BLaER1 (cell line): ENCODE measurements around the gene PWWP2B.

ENCODE experiments used
- H3K27ac ChIP-seq: shearing (Covaris generic); formaldehyde crosslinking; 2 replicates; pipeline ENCODE4 v1.8.1; 2022
- H3K27me3 ChIP-seq: shearing (Covaris generic); formaldehyde crosslinking; 2 replicates; pipeline ENCODE4 v1.8.1; 2022
- H3K36me3 ChIP-seq: shearing (Covaris generic); formaldehyde crosslinking; 2 replicates; pipeline ENCODE4 v1.8.1; 2022
- H3K4me1 ChIP-seq: shearing (Covaris generic); formaldehyde crosslinking; 2 replicates; pipeline ENCODE4 v1.8.1; 2022
- H3K4me2 ChIP-seq: shearing (Covaris generic); formaldehyde crosslinking; 2 replicates; pipeline ENCODE4 v1.8.1; 2022
- H3K4me3 ChIP-seq: shearing (Covaris generic); formaldehyde crosslinking; 2 replicates; pipeline ENCODE4 v1.8.1; 2022
- H3K9ac ChIP-seq: shearing (Covaris generic); formaldehyde crosslinking; 2 replicates; pipeline ENCODE4 v1.8.1; 2022
- H3K9me3 ChIP-seq: shearing (Covaris generic); formaldehyde crosslinking; 2 replicates; pipeline ENCODE4 v1.8.1; 2022
- H4K20me1 ChIP-seq: shearing (Covaris generic); formaldehyde crosslinking; 2 replicates; pipeline ENCODE4 v1.8.1; 2022
- Cebpa-rat ChIP-seq: shearing (Covaris generic); IDR thresholded peaks from 2 replicates; pipeline ENCODE4 v1.8.1; 2022

PWWP2B gene

GRCh38 chr10:132399117-132400035 lies 2.4 kb downstream of the PWWP2B start:
- no peak overlapping the region for H3K9ac ChIP-seq
- H3K4me2 ChIP-seq = peak overlapping the region; percentile 99
- no peak for TF ChIP-seq Cebpa-rat

GRCh38 chr10:132400041-132400546 lies 3.1 kb downstream of the PWWP2B start:
- H3K4me3 ChIP-seq = no peak overlapping the region
- peaks cover 68% of the 10 kb centered on the region for H4K20me1 ChIP-seq
- peak overlapping the region; percentile 99 for H3K4me2 ChIP-seq

More at GRCh38 chr10:132399117-132400035, 2.4 kb downstream of the PWWP2B start:
- Histone ChIP-seq H3K4me3 (no peak overlapping the region), H3K27me3 (peaks cover 26% of the 10 kb centered on the region), H3K36me3 (no peaks in the 10 kb centered on the region), H3K4me1 (peaks cover 89% of the 10 kb centered on the region), H4K20me1 (peaks cover 74% of the 10 kb centered on the region), H3K27ac (no peak overlapping the region), H3K9me3 (no peaks in the 10 kb centered on the region)

GRCh38 chr10:132400547-132401151 lies 3.6 kb downstream of the PWWP2B start:
- H4K20me1 ChIP-seq = peaks cover 68% of the 10 kb centered on the region
- H3K27me3 ChIP-seq = peaks cover 15% of the 10 kb centered on the region
- no peak overlapping the region for H3K4me3 ChIP-seq
- H3K9me3 ChIP-seq = no peaks in the 10 kb centered on the region
- peaks cover 80% of the 10 kb centered on the region for H3K4me1 ChIP-seq
- H3K9ac ChIP-seq = peak overlapping the region; percentile 28; the same call in 1 of the 2 replicates
- no peak for TF ChIP-seq Cebpa-rat
- H3K36me3 ChIP-seq = peaks cover 10% of the 10 kb centered on the region
- peak overlapping the region; percentile 99 for H3K4me2 ChIP-seq
- peak overlapping the region; percentile 68; the same call in 1 of the 2 replicates for H3K27ac ChIP-seq

More at GRCh38 chr10:132400041-132400546, 3.1 kb downstream of the PWWP2B start:
- Histone ChIP-seq H3K9ac (no peak overlapping the region), H3K9me3 (no peaks in the 10 kb centered on the region), H3K27ac (peak overlapping the region; percentile 68; the same call in 1 of the 2 replicates), H3K36me3 (peaks cover 4% of the 10 kb centered on the region), H3K27me3 (peaks cover 20% of the 10 kb centered on the region), H3K4me1 (peaks cover 82% of the 10 kb centered on the region)
- TF ChIP-seq Cebpa-rat = no peak

GRCh38 chr10:132401401-132402118 lies 4.6 kb downstream of the PWWP2B start:
- no peak for TF ChIP-seq Cebpa-rat
- H3K4me1 ChIP-seq = peaks cover 82% of the 10 kb centered on the region
- H3K4me3 ChIP-seq = no peak overlapping the region
- no peaks in the 10 kb centered on the region for H3K9me3 ChIP-seq
- H3K27me3 ChIP-seq = peaks cover 7% of the 10 kb centered on the region; the same call in 1 of the 2 replicates
- peak overlapping the region; percentile 99 for H3K4me2 ChIP-seq
- peak overlapping the region; percentile 43; the same call in 1 of the 2 replicates for H3K9ac ChIP-seq
- peaks cover 68% of the 10 kb centered on the region for H4K20me1 ChIP-seq
- peak overlapping the region; percentile 68 for H3K27ac ChIP-seq
- H3K36me3 ChIP-seq = peaks cover 18% of the 10 kb centered on the region

- no peaks in the 10 kb centered on the region for H3K9me3 ChIP-seq
- H3K4me2 ChIP-seq = peak overlapping the region; percentile 99
- H3K9ac ChIP-seq = 0 out of 2 replicates have a peak overlapping the region, but pooled peaks have one; percentile 43
- peaks cover 18% of the 10 kb centered on the region for H3K36me3 ChIP-seq
- peaks cover 7% of the 10 kb centered on the region; the same call in 1 of the 2 replicates for H3K27me3 ChIP-seq
- no peak for TF ChIP-seq Cebpa-rat
- peaks cover 69% of the 10 kb centered on the region for H4K20me1 ChIP-seq
- H3K27ac ChIP-seq = peak overlapping the region; percentile 68; the same call in 1 of the 2 replicates
- H3K4me1 ChIP-seq = peaks cover 91% of the 10 kb centered on the region
- H3K4me3 ChIP-seq = no peak overlapping the region
These were observed 5.8 kb downstream of the PWWP2B start for GRCh38 chr10:132402781-132403241.

- peaks cover 91% of the 10 kb centered on the region for H3K4me1 ChIP-seq
- H3K9ac ChIP-seq = no peak overlapping the region
- no peak overlapping the region for H3K27ac ChIP-seq
- peaks cover 66% of the 10 kb centered on the region for H4K20me1 ChIP-seq
- H3K4me3 ChIP-seq = no peak overlapping the region
- H3K4me2 ChIP-seq = peak overlapping the region; percentile 99
- peaks cover 18% of the 10 kb centered on the region for H3K36me3 ChIP-seq
- H3K9me3 ChIP-seq = no peaks in the 10 kb centered on the region
- no peaks in the 10 kb centered on the region for H3K27me3 ChIP-seq
- no peak for TF ChIP-seq Cebpa-rat
These were observed 6.6 kb downstream of the PWWP2B start for GRCh38 chr10:132403511-132404168.

GRCh38 chr10:132404169-132404880 lies 7.3 kb downstream of the PWWP2B start:
- Histone ChIP-seq H4K20me1 (peaks cover 66% of the 10 kb centered on the region), H3K27me3 (no peaks in the 10 kb centered on the region), H3K27ac (no peak overlapping the region), H3K4me2 (peak overlapping the region; percentile 99), H3K36me3 (peaks cover 18% of the 10 kb centered on the region), H3K4me3 (no peak overlapping the region), H3K4me1 (peaks cover 91% of the 10 kb centered on the region), H3K9ac (no peak overlapping the region), H3K9me3 (no peaks in the 10 kb centered on the region)
- no peak for TF ChIP-seq Cebpa-rat

- Histone ChIP-seq H4K20me1 (peaks cover 66% of the 10 kb centered on the region), H3K36me3 (peaks cover 18% of the 10 kb centered on the region), H3K27ac (no peak overlapping the region), H3K9me3 (no peaks in the 10 kb centered on the region), H3K4me2 (no peak overlapping the region), H3K9ac (no peak overlapping the region), H3K4me1 (peaks cover 91% of the 10 kb centered on the region), H3K4me3 (no peak overlapping the region), H3K27me3 (no peaks in the 10 kb centered on the region)
- TF ChIP-seq Cebpa-rat = no peak
These were observed 8.0 kb downstream of the PWWP2B start for GRCh38 chr10:132404911-132405462.
